Measurements from ENCODE around the gene FAM83F.

DNA sequence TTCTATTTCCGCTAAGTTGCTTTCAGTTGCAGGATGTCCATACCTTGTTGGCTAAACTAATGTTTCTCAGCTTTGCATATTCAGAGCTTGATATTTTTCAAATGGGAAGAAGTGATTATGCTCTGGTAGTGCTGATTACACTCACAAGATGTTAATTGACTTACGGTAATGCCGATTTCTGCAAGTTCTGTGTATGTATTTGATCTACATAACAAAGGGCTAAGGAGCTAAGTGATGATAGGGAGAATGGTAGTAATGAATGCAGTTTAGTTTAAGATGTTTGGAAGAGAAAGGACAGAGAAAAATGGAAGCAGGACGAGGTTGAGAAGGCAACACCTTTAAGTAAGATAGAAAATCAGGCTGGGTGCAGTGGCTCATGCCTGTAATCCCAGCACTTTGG lies 61.4 kb downstream of the FAM83F start:
- TF ChIP-seq, protein P1, sequence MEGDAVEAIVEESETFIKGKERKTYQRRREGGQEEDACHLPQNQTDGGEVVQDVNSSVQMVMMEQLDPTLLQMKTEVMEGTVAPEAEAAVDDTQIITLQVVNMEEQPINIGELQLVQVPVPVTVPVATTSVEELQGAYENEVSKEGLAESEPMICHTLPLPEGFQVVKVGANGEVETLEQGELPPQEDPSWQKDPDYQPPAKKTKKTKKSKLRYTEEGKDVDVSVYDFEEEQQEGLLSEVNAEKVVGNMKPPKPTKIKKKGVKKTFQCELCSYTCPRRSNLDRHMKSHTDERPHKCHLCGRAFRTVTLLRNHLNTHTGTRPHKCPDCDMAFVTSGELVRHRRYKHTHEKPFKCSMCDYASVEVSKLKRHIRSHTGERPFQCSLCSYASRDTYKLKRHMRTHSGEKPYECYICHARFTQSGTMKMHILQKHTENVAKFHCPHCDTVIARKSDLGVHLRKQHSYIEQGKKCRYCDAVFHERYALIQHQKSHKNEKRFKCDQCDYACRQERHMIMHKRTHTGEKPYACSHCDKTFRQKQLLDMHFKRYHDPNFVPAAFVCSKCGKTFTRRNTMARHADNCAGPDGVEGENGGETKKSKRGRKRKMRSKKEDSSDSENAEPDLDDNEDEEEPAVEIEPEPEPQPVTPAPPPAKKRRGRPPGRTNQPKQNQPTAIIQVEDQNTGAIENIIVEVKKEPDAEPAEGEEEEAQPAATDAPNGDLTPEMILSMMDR (IDR thresholded peaks at IDR 0.05; ENCODE audit: low read depth, low read length, missing input control), result no peak
- TF ChIP-seq TAF1 (conservative IDR thresholded peaks at IDR 0.05) (no peak), RAD21 (IDR thresholded peaks at IDR 0.05) (no peak), SP1 (IDR thresholded peaks at IDR 0.05) (no peak), GABPA (IDR thresholded peaks at IDR 0.05 in 1 of 2, conservative IDR thresholded peaks at IDR 0.05 in 1 of 2) (no peak), EGR1 (IDR thresholded peaks at IDR 0.05; ENCODE audit: low read depth in 2 of 2) (no peak), RXRA (IDR thresholded peaks at IDR 0.05) (no peak), FOXA1 (IDR thresholded peaks at IDR 0.05) (no peak), HNF4A (conservative IDR thresholded peaks at IDR 0.05) (no peak), HNF4G (IDR thresholded peaks at IDR 0.05) (no peak)
- TF ChIP-seq, protein P2, sequence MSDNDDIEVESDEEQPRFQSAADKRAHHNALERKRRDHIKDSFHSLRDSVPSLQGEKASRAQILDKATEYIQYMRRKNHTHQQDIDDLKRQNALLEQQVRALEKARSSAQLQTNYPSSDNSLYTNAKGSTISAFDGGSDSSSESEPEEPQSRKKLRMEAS (IDR thresholded peaks at IDR 0.05), result no peak
- TF ChIP-seq, protein P3, sequence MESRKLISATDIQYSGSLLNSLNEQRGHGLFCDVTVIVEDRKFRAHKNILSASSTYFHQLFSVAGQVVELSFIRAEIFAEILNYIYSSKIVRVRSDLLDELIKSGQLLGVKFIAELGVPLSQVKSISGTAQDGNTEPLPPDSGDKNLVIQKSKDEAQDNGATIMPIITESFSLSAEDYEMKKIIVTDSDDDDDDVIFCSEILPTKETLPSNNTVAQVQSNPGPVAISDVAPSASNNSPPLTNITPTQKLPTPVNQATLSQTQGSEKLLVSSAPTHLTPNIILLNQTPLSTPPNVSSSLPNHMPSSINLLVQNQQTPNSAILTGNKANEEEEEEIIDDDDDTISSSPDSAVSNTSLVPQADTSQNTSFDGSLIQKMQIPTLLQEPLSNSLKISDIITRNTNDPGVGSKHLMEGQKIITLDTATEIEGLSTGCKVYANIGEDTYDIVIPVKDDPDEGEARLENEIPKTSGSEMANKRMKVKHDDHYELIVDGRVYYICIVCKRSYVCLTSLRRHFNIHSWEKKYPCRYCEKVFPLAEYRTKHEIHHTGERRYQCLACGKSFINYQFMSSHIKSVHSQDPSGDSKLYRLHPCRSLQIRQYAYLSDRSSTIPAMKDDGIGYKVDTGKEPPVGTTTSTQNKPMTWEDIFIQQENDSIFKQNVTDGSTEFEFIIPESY (IDR thresholded peaks at IDR 0.05), result no peak
- TF ChIP-seq, protein P4, sequence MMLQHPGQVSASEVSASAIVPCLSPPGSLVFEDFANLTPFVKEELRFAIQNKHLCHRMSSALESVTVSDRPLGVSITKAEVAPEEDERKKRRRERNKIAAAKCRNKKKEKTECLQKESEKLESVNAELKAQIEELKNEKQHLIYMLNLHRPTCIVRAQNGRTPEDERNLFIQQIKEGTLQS (IDR thresholded peaks at IDR 0.05), result no peak
- TF ChIP-seq, protein P5, sequence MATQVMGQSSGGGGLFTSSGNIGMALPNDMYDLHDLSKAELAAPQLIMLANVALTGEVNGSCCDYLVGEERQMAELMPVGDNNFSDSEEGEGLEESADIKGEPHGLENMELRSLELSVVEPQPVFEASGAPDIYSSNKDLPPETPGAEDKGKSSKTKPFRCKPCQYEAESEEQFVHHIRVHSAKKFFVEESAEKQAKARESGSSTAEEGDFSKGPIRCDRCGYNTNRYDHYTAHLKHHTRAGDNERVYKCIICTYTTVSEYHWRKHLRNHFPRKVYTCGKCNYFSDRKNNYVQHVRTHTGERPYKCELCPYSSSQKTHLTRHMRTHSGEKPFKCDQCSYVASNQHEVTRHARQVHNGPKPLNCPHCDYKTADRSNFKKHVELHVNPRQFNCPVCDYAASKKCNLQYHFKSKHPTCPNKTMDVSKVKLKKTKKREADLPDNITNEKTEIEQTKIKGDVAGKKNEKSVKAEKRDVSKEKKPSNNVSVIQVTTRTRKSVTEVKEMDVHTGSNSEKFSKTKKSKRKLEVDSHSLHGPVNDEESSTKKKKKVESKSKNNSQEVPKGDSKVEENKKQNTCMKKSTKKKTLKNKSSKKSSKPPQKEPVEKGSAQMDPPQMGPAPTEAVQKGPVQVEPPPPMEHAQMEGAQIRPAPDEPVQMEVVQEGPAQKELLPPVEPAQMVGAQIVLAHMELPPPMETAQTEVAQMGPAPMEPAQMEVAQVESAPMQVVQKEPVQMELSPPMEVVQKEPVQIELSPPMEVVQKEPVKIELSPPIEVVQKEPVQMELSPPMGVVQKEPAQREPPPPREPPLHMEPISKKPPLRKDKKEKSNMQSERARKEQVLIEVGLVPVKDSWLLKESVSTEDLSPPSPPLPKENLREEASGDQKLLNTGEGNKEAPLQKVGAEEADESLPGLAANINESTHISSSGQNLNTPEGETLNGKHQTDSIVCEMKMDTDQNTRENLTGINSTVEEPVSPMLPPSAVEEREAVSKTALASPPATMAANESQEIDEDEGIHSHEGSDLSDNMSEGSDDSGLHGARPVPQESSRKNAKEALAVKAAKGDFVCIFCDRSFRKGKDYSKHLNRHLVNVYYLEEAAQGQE (IDR thresholded peaks at IDR 0.05), result no peak
